Trophoblast cell (in vitro differentiated cells and primary cell): ENCODE data around the gene TAMM41.
"Not testable (repeated sequence)": the region's sequence is repeated elsewhere in the genome, so short reads cannot be mapped to it uniquely, and the experiment has no call there.

Source experiments
- DNase-seq, 2 donors: peaks; one replicate each; pipeline ENCODE4 v3.0.0-alpha.2; 2016
- H2AFZ ChIP-seq: 2 replicates; pipeline ENCODE4 v1.6.1; 2013; ENCODE audit warnings: low read length, moderate library complexity, mild to moderate bottlenecking; ENCODE audit not compliant: insufficient read depth, poor library complexity
- H2AK5ac ChIP-seq: 2 replicates; pipeline ENCODE4 v1.6.1; 2013; ENCODE audit warnings: mild to moderate bottlenecking, low read length
- H2BK120ac ChIP-seq: 2 replicates; pipeline ENCODE4 v1.6.1; 2013; ENCODE audit warnings: low read length, mild to moderate bottlenecking, moderate library complexity; ENCODE audit not compliant: insufficient read depth, poor library complexity
- H2BK12ac ChIP-seq: 2 replicates; pipeline ENCODE4 v1.6.1; 2013; ENCODE audit warnings: mild to moderate bottlenecking, low read length, moderate library complexity
- H2BK5ac ChIP-seq: 2 replicates; pipeline ENCODE4 v1.6.1; 2013; ENCODE audit warnings: low read length, low read depth, moderate library complexity, mild to moderate bottlenecking; ENCODE audit not compliant: poor library complexity
- H3K14ac ChIP-seq: 2 replicates; pipeline ENCODE4 v1.6.1; 2013; ENCODE audit warnings: mild to moderate bottlenecking, low read length
- H3K18ac ChIP-seq: 2 replicates; pipeline ENCODE4 v1.6.1; 2013; ENCODE audit warnings: mild to moderate bottlenecking, low read length
- H3K23ac ChIP-seq: 2 replicates; pipeline ENCODE4 v1.6.1; 2013; ENCODE audit warnings: low read length
- H3K27ac ChIP-seq: 2 replicates; pipeline ENCODE4 v1.5.1; 2013; ENCODE audit warnings: low read depth, mild to moderate bottlenecking, inconsistent platforms, low read length, moderate library complexity
- H3K27me3 ChIP-seq: 2 replicates; pipeline ENCODE4 v1.6.1; 2013; ENCODE audit warnings: inconsistent platforms, mild to moderate bottlenecking, low read length, moderate library complexity; ENCODE audit not compliant: insufficient read depth
- H3K36me3 ChIP-seq, 2 experiments: 1 replicate in 1 of 2; 2 replicates in 1 of 2; pipeline ENCODE4 v1.6.1; 2013; ENCODE audit warnings: low read length in 2 of 2, mild to moderate bottlenecking in 2 of 2, moderate library complexity in 1 of 2; ENCODE audit not compliant: insufficient read depth in 2 of 2, control insufficient read depth in 1 of 2
- H3K4ac ChIP-seq: 2 replicates; pipeline ENCODE4 v1.6.1; 2013; ENCODE audit warnings: low read depth, mild to moderate bottlenecking, low read length, moderate library complexity
- H3K4me1 ChIP-seq, 2 experiments: 1 replicate in 1 of 2; 2 replicates in 1 of 2; pipeline ENCODE4 v1.6.1; 2013; ENCODE audit warnings: low read length in 2 of 2, mild to moderate bottlenecking in 2 of 2, moderate library complexity in 1 of 2; ENCODE audit not compliant: insufficient read depth in 2 of 2, control insufficient read depth in 1 of 2
- H3K4me2 ChIP-seq: 2 replicates; pipeline ENCODE4 v1.6.1; 2013; ENCODE audit warnings: inconsistent platforms, mild to moderate bottlenecking, low read length, moderate library complexity
- H3K4me3 ChIP-seq: 2 replicates; pipeline ENCODE4 v1.5.1; 2013; ENCODE audit warnings: mild to moderate bottlenecking, low read depth, low read length, inconsistent platforms
- H3K79me1 ChIP-seq: one replicate; pipeline ENCODE4 v1.6.1; 2013; ENCODE audit warnings: low read length
- H3K79me2 ChIP-seq: 2 replicates; pipeline ENCODE4 v1.6.1; 2013; ENCODE audit warnings: low read length, mild to moderate bottlenecking; ENCODE audit not compliant: control insufficient read depth, insufficient read depth, poor library complexity
- H3K9ac ChIP-seq: 2 replicates; pipeline ENCODE4 v1.6.1; 2013; ENCODE audit warnings: mild to moderate bottlenecking, low read length
- H3K9me3 ChIP-seq: 2 replicates; pipeline ENCODE4 v1.6.1; 2013; ENCODE audit warnings: low read depth, mild to moderate bottlenecking, control low read depth, inconsistent platforms, low read length; ENCODE audit not compliant: insufficient read depth
- H4K12ac ChIP-seq: 2 replicates; pipeline ENCODE4 v1.6.1; 2013; ENCODE audit warnings: low read depth, mild to moderate bottlenecking, low read length, moderate library complexity
- H4K8ac ChIP-seq: 2 replicates; pipeline ENCODE4 v1.6.1; 2013; ENCODE audit warnings: low read depth, mild to moderate bottlenecking, low read length, moderate library complexity
- H4K91ac ChIP-seq: one replicate; pipeline ENCODE4 v1.6.1; 2013; ENCODE audit warnings: low read depth, mild to moderate bottlenecking, low read length, moderate library complexity
- WGBS: extraction: QIAGEN DNeasy Blood & Tissue Kit; methylation state at CpG from one replicate; pipeline ENCODE4 v1.1.7; 2013; ENCODE audit warnings: missing lambda C conversion rate; ENCODE audit not compliant: insufficient read length, insufficient coverage; ENCODE audit errors: extremely low coverage; 5-methylcytosine and 5-hydroxymethylcytosine counted together

The TAMM41 gene

DNA sequence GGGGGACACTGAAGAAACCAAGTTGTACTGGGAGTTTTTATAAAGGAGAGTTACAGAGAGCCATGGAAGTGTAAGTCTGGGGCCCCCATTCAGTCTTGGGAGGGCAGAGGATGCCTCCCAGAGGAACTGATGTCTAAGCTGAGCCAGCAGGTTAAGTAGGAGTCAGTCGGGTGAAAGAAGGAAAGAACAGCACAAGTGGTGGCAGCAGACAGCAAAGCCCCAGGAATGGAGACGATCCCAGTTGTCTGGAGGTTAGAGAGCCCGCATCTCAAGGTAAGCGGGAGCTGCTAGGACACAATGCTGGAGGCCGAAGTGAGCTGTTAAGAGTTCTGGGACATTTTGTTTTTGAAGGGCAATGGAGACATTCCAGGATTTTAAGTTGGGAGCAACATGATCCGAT lies 88.8 kb downstream of the TAMM41 start:
- no peak overlapping the region for H3K23ac ChIP-seq
- no CpG with 5 or more reads among the region's 6 CpGs for WGBS

DNA sequence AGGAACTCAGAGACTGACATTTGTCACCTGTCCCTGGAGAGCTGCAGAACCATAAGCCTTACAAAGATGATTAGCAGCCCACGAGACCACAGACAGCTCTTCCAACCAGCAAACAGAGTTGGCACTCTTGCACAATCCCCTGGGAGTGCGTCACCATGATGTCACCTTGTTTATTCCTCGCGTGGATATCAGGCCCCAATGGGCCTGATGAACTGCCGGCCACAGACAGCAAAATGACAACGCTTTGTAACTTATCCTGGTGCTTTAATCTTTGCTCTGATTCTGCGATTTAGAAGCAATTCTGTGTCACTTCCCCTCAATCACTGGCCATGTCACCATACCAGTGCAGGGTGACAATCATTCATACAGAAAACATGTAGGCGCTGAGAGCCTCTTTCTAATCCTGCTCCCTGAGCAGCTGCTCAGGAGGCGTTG lies 89.2 kb downstream of the TAMM41 start:
- Histone ChIP-seq H4K8ac (no peak overlapping the region), H2BK120ac (no peak overlapping the region), H2BK5ac (no peak overlapping the region), H4K91ac (no peak overlapping the region), H3K14ac (no peak overlapping the region), H3K27ac (no peak overlapping the region), H2BK12ac (no peak overlapping the region), H3K4ac (no peak overlapping the region), H3K4me2 (no peak overlapping the region), H3K79me1 (no peaks in the 10 kb centered on the region), H3K27me3 (no peaks in the 10 kb centered on the region), H2AFZ (no peak overlapping the region), H3K4me3 (no peak overlapping the region), H3K79me2 (no peaks in the 10 kb centered on the region), H3K4me1 (peaks cover 0 to 4% of the 10 kb centered on the region in 2 experiments), H3K18ac (no peak overlapping the region), H3K9me3 (no peaks in the 10 kb centered on the region), H3K36me3 (no peaks in the 10 kb centered on the region), H3K23ac (no peak overlapping the region), H3K9ac (no peak overlapping the region), H4K12ac (no peak overlapping the region), H2AK5ac (no peak overlapping the region)
- DNase-seq: peak; percentile 21 to 61
- WGBS: no CpG with 5 or more reads among the region's 9 CpGs

More for the DNA sequence above, 88.8 kb downstream of the TAMM41 start:
- Histone ChIP-seq H3K4ac (no peak overlapping the region), H3K4me1 (peaks cover 0 to 4% of the 10 kb centered on the region in 2 experiments), H2BK12ac (no peak overlapping the region), H3K79me1 (no peaks in the 10 kb centered on the region), H3K4me3 (no peak overlapping the region), H2AFZ (no peak overlapping the region), H3K9me3 (no peaks in the 10 kb centered on the region), H4K91ac (no peak overlapping the region), H3K27ac (no peak overlapping the region), H3K18ac (no peak overlapping the region), H3K4me2 (no peak overlapping the region), H3K36me3 (no peaks in the 10 kb centered on the region), H4K8ac (no peak overlapping the region), H2BK5ac (no peak overlapping the region), H4K12ac (no peak overlapping the region), H3K27me3 (no peaks in the 10 kb centered on the region), H3K14ac (no peak overlapping the region), H3K79me2 (no peaks in the 10 kb centered on the region), H3K9ac (no peak overlapping the region), H2BK120ac (no peak overlapping the region), H2AK5ac (no peak overlapping the region)
- DNase-seq: peak; percentile 27 to 61

DNA sequence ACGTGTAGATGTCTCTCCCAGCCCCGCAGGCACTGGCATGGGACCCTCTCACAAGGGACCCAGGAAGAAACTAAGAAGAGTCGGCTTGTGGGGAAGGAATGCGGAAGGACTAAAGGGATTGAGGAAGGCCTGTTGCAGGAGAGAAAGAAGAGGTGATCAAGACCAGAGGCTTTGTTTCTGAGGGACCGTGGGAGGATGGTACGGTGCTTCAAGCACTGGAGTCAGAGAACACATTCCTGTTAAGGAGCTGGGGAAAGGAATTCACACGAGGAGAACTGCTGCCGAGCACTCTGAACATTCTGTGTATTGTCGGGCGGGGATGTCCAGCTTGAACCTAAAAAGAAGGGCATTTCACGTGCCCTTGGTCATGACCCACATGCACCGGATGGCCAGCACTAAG lies 91.4 kb downstream of the TAMM41 start:
- no peak overlapping the region for H4K91ac ChIP-seq
- no peak overlapping the region for H2BK120ac ChIP-seq
- no peaks in the 10 kb centered on the region for H3K9me3 ChIP-seq
- no peak overlapping the region for H3K4ac ChIP-seq
- no peaks in the 10 kb centered on the region for H3K79me2 ChIP-seq
- no peak overlapping the region for H3K9ac ChIP-seq
- peaks cover 0 to 4% of the 10 kb centered on the region in 2 experiments for H3K4me1 ChIP-seq
- no peak overlapping the region for H3K27ac ChIP-seq
- no peak overlapping the region for H2AK5ac ChIP-seq
- H3K4me3 ChIP-seq: no peak overlapping the region
- no peak for DNase-seq
- WGBS: no CpG with 5 or more reads among the region's 12 CpGs
- H2BK5ac ChIP-seq: no peak overlapping the region
- no peak overlapping the region for H2AFZ ChIP-seq
- no peak overlapping the region for H3K14ac ChIP-seq
- H3K18ac ChIP-seq: no peak overlapping the region
- H4K12ac ChIP-seq: no peak overlapping the region
- no peaks in the 10 kb centered on the region for H3K79me1 ChIP-seq
- H4K8ac ChIP-seq: no peak overlapping the region
- H3K23ac ChIP-seq: no peak overlapping the region
- no peaks in the 10 kb centered on the region for H3K36me3 ChIP-seq
- H2BK12ac ChIP-seq: no peak overlapping the region
- no peak overlapping the region for H3K4me2 ChIP-seq
- H3K27me3 ChIP-seq: no peaks in the 10 kb centered on the region

DNA sequence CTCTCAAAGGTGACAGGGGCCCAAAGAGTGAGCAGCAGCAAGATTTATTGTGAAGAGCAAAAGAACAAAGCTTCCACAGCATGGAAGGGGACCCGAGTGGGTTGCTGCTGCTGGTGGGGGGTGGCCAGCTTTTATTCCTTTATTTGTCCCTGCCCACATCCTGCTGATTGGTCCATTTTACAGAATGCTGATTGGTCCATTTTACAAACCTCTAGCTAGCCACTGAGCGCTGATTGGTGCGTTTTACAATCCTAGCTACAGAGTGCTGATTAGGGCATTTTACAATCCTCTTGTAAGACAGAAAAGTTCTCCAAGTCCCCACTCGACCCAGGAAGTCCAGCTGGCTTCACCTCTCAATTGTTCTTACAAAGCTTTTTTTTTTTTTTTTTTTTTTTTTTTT lies 94.4 kb downstream of the TAMM41 start:
- H3K36me3 ChIP-seq, H4K8ac ChIP-seq, H3K79me2 ChIP-seq, H3K27ac ChIP-seq, H2AK5ac ChIP-seq, H3K27me3 ChIP-seq, H2BK12ac ChIP-seq, H3K4me1 ChIP-seq, H3K14ac ChIP-seq, H3K4me2 ChIP-seq, H2AFZ ChIP-seq, H3K18ac ChIP-seq, H4K91ac ChIP-seq, H4K12ac ChIP-seq, H3K4me3 ChIP-seq, H2BK120ac ChIP-seq, H3K4ac ChIP-seq, H3K9me3 ChIP-seq, H2BK5ac ChIP-seq, DNase-seq, H3K79me1 ChIP-seq, H3K9ac ChIP-seq, H3K23ac ChIP-seq: not testable (repeated sequence)
- no CpG with 5 or more reads among the region's 4 CpGs for WGBS
